Fibroblast of peridontal ligament (primary cell): ENCODE data around the gene SIRT2.

Experiments
- DNase-seq: peaks from one replicate; pipeline ENCODE4 v3.0.0-alpha.2; 2010; ENCODE audit errors: extremely low read depth

SIRT2 gene

GRCh38 chr19:38829203-38829602 lies 70.2 kb downstream of the SIRT2 start:
- peak; percentile 39 for DNase-seq
